GM18526 (cell line): ENCODE results near the gene DPP6.

Experiments
- POLR2A ChIP-seq: IDR thresholded peaks from 3 replicates; pipeline ENCODE4 v1.6.1; 2011; ENCODE audit not compliant: insufficient read length; ENCODE audit errors: extremely low read depth

The DPP6 gene

DNA sequence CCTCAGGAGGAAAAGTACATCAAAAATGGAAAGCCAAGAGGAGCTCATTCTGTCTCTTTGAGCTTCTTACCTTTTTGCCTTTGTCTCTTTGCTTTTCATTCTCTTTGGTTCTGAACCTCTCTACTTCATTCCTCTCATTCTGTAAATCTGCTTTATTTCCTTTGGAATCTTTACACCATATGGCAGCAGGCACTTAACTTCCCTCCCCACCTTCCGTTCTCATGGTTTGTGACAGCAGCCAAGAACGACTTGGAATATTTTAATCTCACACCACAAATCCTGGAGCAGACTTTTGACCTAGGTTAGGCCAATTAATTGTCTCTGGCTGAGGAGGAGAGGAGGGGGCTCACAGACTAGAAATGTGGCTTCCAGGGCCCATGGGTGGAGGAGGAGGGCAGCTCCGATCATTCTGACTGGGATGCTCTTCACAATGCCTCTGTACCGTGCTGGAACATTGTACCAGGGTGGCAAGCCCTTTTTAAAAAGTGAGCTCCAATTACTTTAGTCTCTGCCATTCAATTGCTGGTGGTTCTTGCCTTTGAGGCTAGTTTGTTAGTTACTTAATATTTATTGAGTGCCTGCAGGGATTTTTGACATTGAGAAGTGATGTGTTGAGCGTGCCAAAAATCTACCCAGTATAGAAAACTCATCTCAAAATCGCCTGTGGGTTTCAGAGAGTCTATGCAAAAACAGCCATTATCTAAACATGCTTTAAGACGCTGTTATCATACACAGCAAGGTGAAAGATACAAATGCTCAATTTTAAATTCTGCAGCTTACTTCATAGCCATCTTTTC, 386.6 kb downstream of the DPP6 start:
- TF ChIP-seq POLR2A: no peak

DNA sequence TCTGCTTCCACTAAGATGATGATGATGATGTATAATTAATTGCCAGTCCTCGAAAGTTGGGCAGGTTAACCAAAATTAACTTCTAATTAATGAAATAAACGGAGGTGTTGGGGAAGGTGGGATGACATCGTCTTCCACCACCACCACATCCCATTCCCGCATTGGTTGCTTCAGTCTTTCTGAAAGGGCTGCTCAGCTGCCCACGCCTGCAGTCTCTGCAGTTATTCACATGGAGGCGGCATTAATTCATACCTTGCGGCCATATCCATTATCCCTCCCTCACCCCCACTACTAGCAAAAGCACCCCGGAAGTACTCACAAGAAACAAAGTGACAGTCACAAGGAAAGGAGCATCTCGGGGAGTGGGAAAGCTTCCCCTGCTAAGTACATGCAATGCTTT, 387.9 kb downstream of the DPP6 start:
- TF ChIP-seq POLR2A: no peak

DNA sequence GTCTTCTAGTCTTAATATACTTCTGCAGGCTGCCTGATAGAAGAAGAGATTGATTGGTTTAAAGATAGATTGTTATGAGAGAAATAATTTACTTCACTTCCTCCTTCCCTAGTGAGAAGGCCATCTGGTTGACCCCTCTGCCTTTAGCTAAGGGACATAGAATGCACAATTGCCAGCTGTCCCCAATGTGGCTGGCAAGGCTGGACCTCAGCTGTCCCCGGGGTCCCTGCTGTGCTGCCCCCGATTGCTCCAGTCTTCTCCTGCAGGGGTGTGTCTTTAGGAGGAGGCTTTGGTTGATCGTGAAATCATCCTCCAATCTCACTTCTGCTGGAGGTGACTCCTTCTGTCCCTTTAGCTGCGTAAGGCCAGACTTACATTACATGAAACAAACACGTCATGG, 388.5 kb downstream of the DPP6 start:
- TF ChIP-seq POLR2A: no peak

DNA sequence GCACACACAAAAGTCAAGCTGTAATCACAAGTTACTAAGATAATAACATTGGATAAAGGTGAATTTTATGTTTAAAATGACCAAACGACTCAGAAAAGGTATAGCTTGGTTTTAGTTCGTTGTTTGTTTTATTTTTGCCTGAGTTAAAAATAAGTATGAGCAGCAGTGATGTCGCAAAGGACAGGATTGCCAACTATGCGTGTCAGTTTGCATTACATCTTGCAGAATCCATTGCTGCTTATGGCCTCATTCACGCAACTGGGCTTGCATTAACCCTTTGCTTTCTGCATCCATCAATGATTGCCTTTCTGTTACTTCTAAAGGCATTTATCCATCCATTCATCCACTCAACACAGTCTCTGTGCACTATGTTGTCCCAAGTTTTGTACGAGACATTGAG, 389.6 kb downstream of the DPP6 start:
- no peak for TF ChIP-seq POLR2A

DNA sequence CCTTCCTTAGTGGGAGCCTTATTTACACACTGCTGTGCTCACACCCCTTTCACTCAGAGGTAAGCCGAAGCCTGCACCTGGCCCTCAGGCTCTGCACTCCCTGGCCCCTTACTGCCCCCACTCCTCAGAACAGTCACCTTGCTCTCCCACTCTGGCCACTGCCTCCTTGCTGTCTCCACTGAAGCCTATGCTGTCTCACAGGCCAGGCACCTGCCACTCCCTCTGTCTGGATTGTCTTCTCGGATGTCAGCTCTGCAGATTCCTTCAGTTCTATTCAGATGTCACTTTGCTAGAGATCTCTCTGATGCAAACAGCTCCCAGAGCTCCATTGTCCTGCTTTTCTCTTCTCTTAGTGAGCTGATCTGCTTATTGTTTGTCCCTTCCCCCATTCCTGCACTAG, 390.7 kb downstream of the DPP6 start:
- TF ChIP-seq POLR2A: no peak

DNA sequence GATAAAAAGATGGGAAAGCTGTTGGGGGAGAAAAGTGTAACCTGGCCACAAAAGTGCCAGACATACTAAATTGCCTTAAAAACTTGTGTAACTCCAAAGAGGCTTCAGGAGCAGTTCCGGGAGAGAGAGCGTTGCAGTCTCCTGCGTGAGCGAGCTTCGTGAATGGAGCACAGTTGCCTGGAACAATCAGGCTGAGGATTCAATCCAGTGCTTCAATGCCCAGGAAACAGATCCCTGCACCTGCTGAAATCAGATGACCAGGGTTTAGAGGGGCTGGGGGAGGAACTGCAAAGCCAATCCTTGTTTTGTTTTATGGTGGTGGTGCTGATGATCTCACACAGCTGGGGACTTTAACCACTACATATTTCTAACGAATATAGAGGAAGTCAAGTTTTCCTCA, 398.3 kb downstream of the DPP6 start:
- no peak for TF ChIP-seq POLR2A

DNA sequence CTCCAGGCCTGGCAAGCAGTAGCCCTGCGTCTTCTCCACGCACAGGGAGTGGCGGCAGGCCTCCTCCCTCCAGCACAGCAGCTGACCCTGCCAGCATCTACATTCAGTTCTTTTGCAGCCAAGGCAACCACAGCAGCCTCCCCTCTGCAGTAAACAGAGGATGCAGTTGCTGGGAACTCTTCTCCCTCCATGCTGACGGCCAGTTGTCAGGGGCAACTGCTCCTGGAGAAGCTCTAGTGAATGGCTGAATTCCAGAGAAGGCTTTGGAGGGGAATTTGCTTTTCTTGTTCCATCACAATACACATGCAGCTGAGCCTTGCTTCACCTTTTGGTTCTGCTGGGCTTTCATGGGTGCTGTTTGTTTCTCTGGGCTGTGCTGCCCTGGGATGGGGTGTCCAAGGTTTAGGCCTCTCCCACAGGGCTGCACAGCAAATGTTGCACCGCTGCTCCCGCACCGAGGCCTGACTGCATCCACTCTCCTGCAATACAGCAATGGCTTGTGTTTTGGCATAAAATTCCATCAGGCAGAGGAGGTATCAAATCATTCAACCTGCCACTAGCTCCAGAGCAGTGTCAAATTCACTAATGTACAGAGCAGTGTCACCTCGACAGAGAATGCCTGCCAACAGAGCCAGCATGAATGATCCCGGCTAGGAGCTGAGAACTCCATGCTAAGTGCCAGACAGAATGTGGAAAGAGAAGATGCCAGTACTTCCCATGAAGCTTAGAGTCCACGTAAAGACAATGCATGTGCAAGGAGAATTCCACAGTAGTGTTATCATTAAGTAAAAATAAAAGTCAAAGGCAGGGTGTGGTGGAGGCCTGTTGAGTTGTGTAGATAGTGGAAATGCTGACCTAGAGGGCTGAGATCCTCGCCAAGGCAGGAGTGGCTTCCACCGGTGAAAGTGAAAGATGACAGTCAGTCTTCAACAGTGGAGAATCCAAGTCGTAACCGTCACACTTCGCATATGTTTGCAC, 399.6 kb downstream of the DPP6 start:
- no peak for TF ChIP-seq POLR2A

DNA sequence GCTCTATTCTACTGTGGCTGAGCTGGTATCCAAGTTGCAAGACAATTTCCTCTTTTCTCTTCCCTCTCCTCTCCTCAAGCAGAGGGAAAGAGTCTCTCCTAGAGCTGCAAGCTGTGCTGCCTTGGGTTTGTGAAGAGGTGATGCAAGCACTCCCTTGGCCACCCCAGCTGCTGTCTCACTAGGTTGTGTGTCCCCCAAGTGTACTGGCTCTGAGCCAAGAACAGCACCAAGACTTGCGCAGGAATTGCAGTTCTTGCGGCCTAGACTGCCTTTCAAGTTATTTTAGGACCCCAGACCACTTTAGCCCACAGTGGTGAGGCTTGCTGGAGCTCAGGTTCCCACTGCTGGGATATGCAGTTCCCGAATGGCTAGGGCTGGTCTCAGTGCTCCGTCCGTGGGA, 411.6 kb downstream of the DPP6 start:
- no peak for TF ChIP-seq POLR2A

DNA sequence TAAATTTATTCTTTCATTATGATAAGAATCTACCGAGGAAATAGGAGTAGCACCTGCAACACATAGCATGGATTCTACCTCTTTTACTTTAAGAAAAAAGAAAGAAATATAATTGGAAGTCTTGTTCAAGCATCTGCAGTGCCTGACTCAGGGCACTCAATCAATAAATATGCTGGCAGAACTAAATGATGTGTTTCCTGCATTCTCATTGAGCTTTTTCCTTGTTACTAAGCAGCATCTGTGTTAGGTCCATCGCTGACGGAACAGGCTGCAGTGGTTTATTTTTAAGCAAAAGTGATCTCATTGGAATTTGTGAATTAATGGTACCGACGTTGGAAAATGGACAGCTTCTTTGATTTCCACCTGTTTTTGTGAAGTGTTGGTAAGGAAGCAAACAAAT, 417.5 kb downstream of the DPP6 start:
- TF ChIP-seq POLR2A: no peak

DNA sequence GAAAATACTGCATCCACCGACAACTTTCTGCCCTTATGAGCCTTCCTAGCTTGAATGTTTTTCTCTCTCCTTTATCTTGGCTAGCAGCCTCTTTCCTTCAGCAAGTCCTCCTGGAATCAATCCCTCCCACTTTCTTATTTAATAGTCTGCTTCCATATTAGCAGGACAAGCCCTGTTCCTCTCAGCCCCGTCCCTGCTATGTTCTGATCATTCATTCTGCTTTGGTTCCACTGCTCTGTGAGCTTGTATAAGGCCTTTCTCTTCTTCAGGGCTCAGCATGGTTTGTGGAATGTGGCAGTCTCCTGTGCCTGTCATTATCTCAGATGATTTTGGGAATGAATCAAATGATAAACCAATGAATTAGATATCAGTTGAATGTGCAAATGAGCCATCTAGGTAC, 420.1 kb downstream of the DPP6 start:
- TF ChIP-seq POLR2A: no peak

DNA sequence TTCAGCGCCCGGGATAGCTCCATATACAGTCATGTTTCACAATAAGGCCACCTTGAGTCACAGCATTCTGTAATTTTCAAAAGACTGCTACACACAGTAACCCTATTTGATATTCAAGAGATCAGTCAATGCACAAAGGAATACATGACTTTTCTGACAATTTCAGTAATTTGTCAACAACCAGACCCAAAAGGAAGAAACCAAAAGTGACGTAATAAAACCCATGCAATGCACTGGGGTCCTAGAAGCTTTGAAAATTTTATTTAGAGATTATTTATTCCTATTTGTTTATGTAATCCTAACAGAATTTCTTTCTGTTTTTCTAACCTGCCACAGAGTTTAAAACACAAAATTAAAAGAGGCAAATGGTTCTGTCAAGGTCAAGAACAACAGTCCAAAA, 421.2 kb downstream of the DPP6 start:
- TF ChIP-seq POLR2A: no peak

DNA sequence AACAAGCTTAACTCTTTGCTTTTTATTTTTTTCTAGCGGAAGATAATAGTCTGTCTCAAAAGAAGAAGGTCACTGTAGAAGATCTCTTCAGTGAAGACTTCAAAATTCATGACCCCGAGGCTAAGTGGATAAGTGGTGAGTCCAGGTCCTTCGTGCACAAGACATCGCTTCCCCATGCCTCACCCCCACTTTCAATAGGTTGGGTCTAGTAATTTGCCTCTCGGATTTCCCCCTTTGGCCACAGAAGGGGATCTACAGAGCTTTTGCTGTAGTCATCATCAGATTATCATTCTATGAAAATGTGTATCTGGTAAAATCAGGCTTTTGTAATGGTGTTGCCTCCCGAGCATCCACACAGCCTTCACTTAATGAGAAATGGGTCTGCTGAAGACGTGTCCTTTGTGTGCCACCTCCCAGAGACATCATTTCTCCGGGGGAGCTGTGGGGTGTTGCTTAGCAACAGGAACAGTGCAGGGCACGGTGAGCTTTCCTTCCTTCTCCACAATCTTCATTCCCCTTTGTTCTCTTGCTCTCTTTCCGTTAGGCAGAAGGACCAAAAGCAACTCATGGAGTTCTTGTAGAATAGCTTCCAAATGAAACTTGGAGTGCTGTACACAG, 422.8 kb downstream of the DPP6 start:
- TF ChIP-seq POLR2A: no peak

DNA sequence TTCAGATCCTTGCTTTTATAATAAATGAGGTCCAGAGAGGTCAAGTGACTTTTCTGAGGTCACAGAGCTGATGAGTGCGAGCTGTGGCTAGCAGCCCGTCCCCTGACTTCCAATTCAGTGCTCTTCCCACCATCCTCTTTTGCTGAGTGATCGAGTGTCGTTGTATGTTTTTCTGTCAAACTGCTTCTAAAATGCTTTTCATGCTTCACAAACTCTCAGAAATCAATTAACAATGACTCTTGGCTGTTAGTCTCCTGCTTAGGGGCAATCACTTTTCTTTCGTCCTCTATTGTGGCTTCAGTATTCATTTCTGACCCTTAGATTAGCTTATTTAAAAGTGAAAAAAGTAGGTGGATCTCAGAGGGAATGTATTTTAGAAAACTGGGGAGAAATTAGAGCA, 423.7 kb downstream of the DPP6 start:
- no peak for TF ChIP-seq POLR2A

DNA sequence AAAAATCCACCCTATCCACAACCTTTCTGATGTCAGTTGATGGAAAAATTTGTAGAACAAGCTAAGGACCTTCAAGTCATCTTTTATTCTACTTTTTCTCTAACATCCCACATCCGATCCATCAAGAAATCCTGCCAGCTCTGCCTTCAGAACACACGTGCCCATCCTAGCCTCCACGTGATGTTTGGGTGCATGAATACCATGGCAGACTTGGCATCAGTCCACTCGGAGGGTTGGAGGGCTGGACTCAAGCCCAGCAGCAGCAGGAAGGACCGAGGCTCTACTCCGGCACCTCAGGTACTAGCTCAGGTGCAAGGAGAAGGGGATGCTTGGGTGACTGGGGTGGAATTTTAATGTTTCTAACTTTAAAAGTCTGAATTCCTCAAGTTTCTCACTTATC, 428.6 kb downstream of the DPP6 start:
- no peak for TF ChIP-seq POLR2A

DNA sequence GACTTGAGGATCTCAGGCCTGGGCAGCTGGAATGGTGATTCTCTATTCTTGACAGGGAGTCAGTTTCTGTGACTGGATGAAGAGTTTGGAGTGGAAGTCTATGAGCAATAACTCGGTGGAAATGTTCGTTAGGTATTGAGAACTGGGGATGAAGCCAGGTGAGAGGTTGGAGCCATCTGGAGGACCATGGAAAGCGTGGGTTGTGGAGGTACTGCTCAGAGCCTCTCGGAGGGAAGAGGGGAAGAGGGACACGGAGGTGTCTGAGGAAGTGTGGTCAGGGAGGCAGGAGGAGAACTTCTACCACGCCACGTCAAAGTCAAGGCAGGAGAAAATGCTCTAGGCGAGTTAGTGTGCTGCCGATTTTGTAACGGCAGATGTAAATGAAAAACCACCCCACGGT, 430.7 kb downstream of the DPP6 start:
- TF ChIP-seq POLR2A: no peak

DNA sequence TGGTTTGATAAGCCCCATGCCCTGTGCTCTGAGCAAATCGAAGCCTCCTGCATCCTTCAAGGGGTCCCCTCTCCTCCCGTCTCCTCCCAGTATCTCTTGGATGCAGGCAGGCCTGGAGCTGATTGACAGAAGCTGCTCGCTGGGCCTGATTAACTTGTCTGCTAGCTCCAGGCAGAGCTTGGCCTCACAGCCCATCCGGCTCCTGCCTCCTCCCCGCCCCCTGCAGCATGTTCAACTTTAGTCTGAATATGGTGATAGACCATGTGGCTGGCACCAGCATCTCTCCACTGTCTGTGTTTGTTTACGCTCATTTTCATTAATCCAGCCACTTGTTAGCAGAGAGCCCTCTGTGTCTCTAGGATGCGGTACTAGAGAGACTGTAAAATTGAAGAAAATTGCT, 432.2 kb downstream of the DPP6 start:
- no peak for TF ChIP-seq POLR2A
